SK-N-SH (cell line): ENCODE measurements around the gene ZNF133. TPM values are rescaled to one million over a fixed set of nuclear protein-coding genes. Genes with fewer than 3 reads are reported as not detected.

Source experiments
- CTCF ChIA-PET: fragments of 300-600, 350-600 bp; formaldehyde crosslinking; extraction: SDS; loops from one replicate; lab custom pipeline; 2021; lab: Yijun Ruan, JAX
- POLR2A ChIA-PET: fragments of 350-600 bp; sonication (Branson Sonifier 250); formaldehyde crosslinking; extraction: SDS; loops from one replicate; lab custom pipeline; 2020; ENCODE audit warnings: antibody characterized with exemption, inconsistent platforms; lab: Yijun Ruan, JAX
- DNase-seq: peaks from one replicate; pipeline ENCODE4 v3.0.0; 2012
- H2AFZ ChIP-seq: fragments of 200-600 bp; sonication (generic); 2 replicates; pipeline ENCODE4 v1.8.1; 2016; ENCODE audit warnings: antibody characterized with exemption, mild to moderate bottlenecking, low read depth
- H3F3A ChIP-seq: fragments of 200-600 bp; sonication (generic); replicated peaks from 2 replicates; pipeline ENCODE3; 2016; ENCODE audit warnings: antibody characterized with exemption, mild to moderate bottlenecking; ENCODE audit not compliant: insufficient read depth
- H3K27ac ChIP-seq, 2 experiments: fragments of 200-500 bp in 1 of 2; fragments of 200-600 bp in 1 of 2; sonication (Bioruptor generic) in 1 of 2; sonication (generic), shearing (Covaris generic) in 1 of 2; 2 replicates each; pipeline versions ENCODE4 v1.5.1 to v1.6.1; 2014 to 2016; ENCODE audit warnings: low read depth in 2 of 2, inconsistent platforms in 1 of 2, low read length in 1 of 2, mild to moderate bottlenecking in 1 of 2, mixed read lengths in 1 of 2
- H3K27me3 ChIP-seq: fragments of 200-600 bp; sonication (generic), shearing (Covaris generic); 2 replicates; pipeline ENCODE4 v1.6.1; 2016; ENCODE audit warnings: mixed run types; ENCODE audit not compliant: insufficient read depth
- H3K36me3 ChIP-seq, 2 experiments: fragments of 200-500 bp in 1 of 2; fragments of 200-600 bp in 1 of 2; sonication (Bioruptor generic) in 1 of 2; sonication (generic) in 1 of 2; replicated peaks in 1 of 2; 2 replicates each; pipeline versions ENCODE3 to v1.5.1; 2014 to 2016; ENCODE audit warnings: low read length in 1 of 2, mild to moderate bottlenecking in 1 of 2; ENCODE audit not compliant: insufficient read depth in 2 of 2, control insufficient read depth in 1 of 2
- H3K4me1 ChIP-seq, 2 experiments: fragments of 200-500 bp in 1 of 2; fragments of 200-600 bp in 1 of 2; sonication (Bioruptor generic) in 1 of 2; sonication (generic), shearing (Covaris generic) in 1 of 2; 2 replicates each; pipeline versions ENCODE4 v1.5.1 to v1.6.1; 2014 to 2016; ENCODE audit warnings: low read depth in 1 of 2, low read length in 1 of 2, mixed run types in 1 of 2; ENCODE audit not compliant: insufficient read depth in 2 of 2, control insufficient read depth in 1 of 2
- H3K4me2 ChIP-seq: fragments of 200-600 bp; sonication (generic), shearing (Covaris generic); 2 replicates; pipeline ENCODE4 v1.6.1; 2017; ENCODE audit warnings: mixed run types
- H3K4me3 ChIP-seq, 2 experiments: fragments of 200-500 bp in 1 of 2; fragments of 200-600 bp in 1 of 2; sonication (Bioruptor generic) in 1 of 2; sonication (generic), shearing (Covaris generic) in 1 of 2; 2 replicates each; pipeline versions ENCODE4 v1.5.1 to v1.8.1; 2014 to 2016; ENCODE audit warnings: low read depth in 2 of 2, inconsistent platforms in 1 of 2, low read length in 1 of 2, mild to moderate bottlenecking in 1 of 2, mixed read lengths in 1 of 2, moderate library complexity in 1 of 2
- H3K79me2 ChIP-seq: fragments of 200-600 bp; sonication (generic); 2 replicates; pipeline ENCODE4 v1.8.1; 2017; ENCODE audit warnings: mild to moderate bottlenecking; ENCODE audit not compliant: insufficient read depth
- H3K9ac ChIP-seq: fragments of 200-600 bp; sonication (generic); 2 replicates; pipeline ENCODE4 v1.6.1; 2017; ENCODE audit warnings: mixed run types
- H3K9me2 ChIP-seq: fragments of 200-600 bp; sonication (generic); 2 replicates; pipeline ENCODE4 v1.6.1; 2017; ENCODE audit warnings: mixed run types
- H3K9me3 ChIP-seq: fragments of 200-600 bp; sonication (generic); 2 replicates; pipeline ENCODE4 v1.6.1; 2017; ENCODE audit warnings: mixed run types, mild to moderate bottlenecking, moderate library complexity
- H4K20me1 ChIP-seq: fragments of 200-600 bp; sonication (generic); 2 replicates; pipeline ENCODE4 v1.6.1; 2017; ENCODE audit warnings: mild to moderate bottlenecking, mixed run types; ENCODE audit not compliant: insufficient read depth
- CHD2 ChIP-seq: fragments of 150-350 bp; IDR thresholded peaks from 2 replicates; pipeline ENCODE4 v1.6.1; 2018; ENCODE audit warnings: low read length; ENCODE audit not compliant: partially characterized antibody
- FOXJ3 ChIP-seq: sonication (generic); formaldehyde crosslinking; IDR thresholded peaks from 2 replicates; pipeline ENCODE4 v1.5.1; 2020; ENCODE audit warnings: mild to moderate bottlenecking, missing genetic modification reagents
- FOXM1 ChIP-seq: IDR thresholded peaks from 2 replicates; pipeline ENCODE4 v1.4.0; 2012; ENCODE audit warnings: low read depth, mild to moderate bottlenecking
- GABPA ChIP-seq: IDR thresholded peaks from 2 replicates; pipeline ENCODE4 v1.4.0; 2012; ENCODE audit warnings: low read depth, mild to moderate bottlenecking
- NFIC ChIP-seq: IDR thresholded peaks from 2 replicates; pipeline ENCODE4 v1.4.0; 2012; ENCODE audit warnings: borderline replicate concordance
- POLR2AphosphoS5 ChIP-seq: IDR thresholded peaks from 2 replicates; pipeline ENCODE4 v1.6.1; 2012; ENCODE audit warnings: low read depth, low read length
- RCOR1 ChIP-seq: fragments of 150-350 bp; IDR thresholded peaks from 2 replicates; pipeline ENCODE4 v1.6.1; 2017; ENCODE audit warnings: antibody characterized with exemption, low read length
- SIN3A ChIP-seq: IDR thresholded peaks from 2 replicates; pipeline ENCODE4 v1.6.1; 2012; ENCODE audit warnings: low read depth, mild to moderate bottlenecking, low read length, moderate library complexity, borderline replicate concordance
- SMC3 ChIP-seq: IDR thresholded peaks from 2 replicates; pipeline ENCODE4 v1.6.1; 2012; ENCODE audit warnings: low read depth, low read length, improper control_type of control experiment
- TAF1 ChIP-seq: IDR thresholded peaks from 2 replicates; pipeline ENCODE4 v1.6.1; 2012; ENCODE audit warnings: low read depth, mild to moderate bottlenecking, low read length, moderate library complexity, borderline replicate concordance
- TCF12 ChIP-seq: IDR thresholded peaks from 2 replicates; pipeline ENCODE4 v1.4.0; 2012
- TEAD4 ChIP-seq: IDR thresholded peaks from 2 replicates; pipeline ENCODE4 v1.4.0; 2012; ENCODE audit warnings: mild to moderate bottlenecking, borderline replicate concordance; ENCODE audit not compliant: insufficient read depth
- YY1 ChIP-seq: IDR thresholded peaks from 2 replicates; pipeline ENCODE4 v1.4.0; 2012; ENCODE audit warnings: low read depth, mild to moderate bottlenecking
- WGBS: methylation state at CpG from one replicate; pipeline ENCODE4 v1.1.6; 2017; ENCODE audit warnings: low lambda C conversion rate; 5-methylcytosine and 5-hydroxymethylcytosine counted together
- polyA plus RNA-seq, 3 experiments: library from polyadenylated mRNA; depleted of rRNA; stranded (reverse); fragments of >200 nt; gene quantifications; 2 replicates each; pipeline ENCODE4 v1.2.3, GENCODE V29; 2012
- TF ChIP-seq, protein P1 (sequence below): IDR thresholded peaks from 2 replicates; pipeline ENCODE4 v1.4.0; 2012; ENCODE audit warnings: low read depth, borderline replicate concordance
- TF ChIP-seq, protein P2 (sequence below): IDR thresholded peaks from 2 replicates; pipeline ENCODE4 v1.4.0; 2012; ENCODE audit warnings: low read depth
- TF ChIP-seq, protein P3 (sequence below): fragments of 200-600 bp; sonication (generic); IDR thresholded peaks from 2 replicates; pipeline ENCODE4 v1.6.1; 2017; ENCODE audit warnings: antibody characterized with exemption, mild to moderate bottlenecking, moderate library complexity
- TF ChIP-seq, protein P4 (sequence below): fragments of 150-350 bp; IDR thresholded peaks from 2 replicates; pipeline ENCODE4 v1.6.1; 2017; ENCODE audit warnings: antibody characterized with exemption, low read length, low read depth, borderline replicate concordance
- TF ChIP-seq, protein P5 (sequence below): IDR thresholded peaks from 2 replicates; pipeline ENCODE4 v1.4.0; 2012; ENCODE audit warnings: low read depth, borderline replicate concordance

ZNF133 gene
- polyA plus RNA-seq, 1 of the 3 experiments (the other 2 are of a cell fraction): 15.5 TPM

DNA sequence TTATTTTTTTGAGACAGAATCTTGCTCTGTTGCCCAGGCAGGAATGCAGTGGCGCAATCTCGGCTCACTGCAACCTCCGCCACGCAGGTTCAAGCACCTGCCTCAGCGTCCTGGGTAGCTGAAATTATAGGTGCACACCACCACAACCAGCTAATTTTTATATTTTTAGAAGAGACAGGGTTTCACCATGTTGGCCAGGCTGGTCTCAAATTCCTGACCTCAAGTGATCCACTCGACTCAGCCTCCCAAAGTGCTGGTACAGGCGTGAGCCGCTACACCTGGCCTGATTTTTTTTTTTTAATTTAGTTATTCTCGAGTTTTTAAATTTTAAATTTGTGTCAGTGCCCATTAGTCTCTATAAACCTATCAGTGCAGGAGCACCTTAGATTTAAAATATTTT, 24.4 kb downstream of the ZNF133 start:
- no peaks in the 10 kb centered on the region for H3F3A ChIP-seq
- no peaks in the 10 kb centered on the region for H3K79me2 ChIP-seq
- TF ChIP-seq SMC3 (no peak), TEAD4 (no peak), NFIC (no peak), SIN3A (no peak), FOXJ3 (no peak), CHD2 (no peak), RCOR1 (no peak), TAF1 (no peak), GABPA (no peak), TCF12 (no peak), FOXM1 (no peak), POLR2AphosphoS5 (no peak), YY1 (no peak)
- TF ChIP-seq, protein P1, sequence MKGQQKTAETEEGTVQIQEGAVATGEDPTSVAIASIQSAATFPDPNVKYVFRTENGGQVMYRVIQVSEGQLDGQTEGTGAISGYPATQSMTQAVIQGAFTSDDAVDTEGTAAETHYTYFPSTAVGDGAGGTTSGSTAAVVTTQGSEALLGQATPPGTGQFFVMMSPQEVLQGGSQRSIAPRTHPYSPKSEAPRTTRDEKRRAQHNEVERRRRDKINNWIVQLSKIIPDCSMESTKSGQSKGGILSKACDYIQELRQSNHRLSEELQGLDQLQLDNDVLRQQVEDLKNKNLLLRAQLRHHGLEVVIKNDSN: no peak
- TF ChIP-seq, protein P2, sequence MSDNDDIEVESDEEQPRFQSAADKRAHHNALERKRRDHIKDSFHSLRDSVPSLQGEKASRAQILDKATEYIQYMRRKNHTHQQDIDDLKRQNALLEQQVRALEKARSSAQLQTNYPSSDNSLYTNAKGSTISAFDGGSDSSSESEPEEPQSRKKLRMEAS: no peak
- TF ChIP-seq, protein P3, sequence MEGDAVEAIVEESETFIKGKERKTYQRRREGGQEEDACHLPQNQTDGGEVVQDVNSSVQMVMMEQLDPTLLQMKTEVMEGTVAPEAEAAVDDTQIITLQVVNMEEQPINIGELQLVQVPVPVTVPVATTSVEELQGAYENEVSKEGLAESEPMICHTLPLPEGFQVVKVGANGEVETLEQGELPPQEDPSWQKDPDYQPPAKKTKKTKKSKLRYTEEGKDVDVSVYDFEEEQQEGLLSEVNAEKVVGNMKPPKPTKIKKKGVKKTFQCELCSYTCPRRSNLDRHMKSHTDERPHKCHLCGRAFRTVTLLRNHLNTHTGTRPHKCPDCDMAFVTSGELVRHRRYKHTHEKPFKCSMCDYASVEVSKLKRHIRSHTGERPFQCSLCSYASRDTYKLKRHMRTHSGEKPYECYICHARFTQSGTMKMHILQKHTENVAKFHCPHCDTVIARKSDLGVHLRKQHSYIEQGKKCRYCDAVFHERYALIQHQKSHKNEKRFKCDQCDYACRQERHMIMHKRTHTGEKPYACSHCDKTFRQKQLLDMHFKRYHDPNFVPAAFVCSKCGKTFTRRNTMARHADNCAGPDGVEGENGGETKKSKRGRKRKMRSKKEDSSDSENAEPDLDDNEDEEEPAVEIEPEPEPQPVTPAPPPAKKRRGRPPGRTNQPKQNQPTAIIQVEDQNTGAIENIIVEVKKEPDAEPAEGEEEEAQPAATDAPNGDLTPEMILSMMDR: no peak
- TF ChIP-seq, protein P4, sequence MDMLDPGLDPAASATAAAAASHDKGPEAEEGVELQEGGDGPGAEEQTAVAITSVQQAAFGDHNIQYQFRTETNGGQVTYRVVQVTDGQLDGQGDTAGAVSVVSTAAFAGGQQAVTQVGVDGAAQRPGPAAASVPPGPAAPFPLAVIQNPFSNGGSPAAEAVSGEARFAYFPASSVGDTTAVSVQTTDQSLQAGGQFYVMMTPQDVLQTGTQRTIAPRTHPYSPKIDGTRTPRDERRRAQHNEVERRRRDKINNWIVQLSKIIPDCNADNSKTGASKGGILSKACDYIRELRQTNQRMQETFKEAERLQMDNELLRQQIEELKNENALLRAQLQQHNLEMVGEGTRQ: no peak
- TF ChIP-seq, protein P5, sequence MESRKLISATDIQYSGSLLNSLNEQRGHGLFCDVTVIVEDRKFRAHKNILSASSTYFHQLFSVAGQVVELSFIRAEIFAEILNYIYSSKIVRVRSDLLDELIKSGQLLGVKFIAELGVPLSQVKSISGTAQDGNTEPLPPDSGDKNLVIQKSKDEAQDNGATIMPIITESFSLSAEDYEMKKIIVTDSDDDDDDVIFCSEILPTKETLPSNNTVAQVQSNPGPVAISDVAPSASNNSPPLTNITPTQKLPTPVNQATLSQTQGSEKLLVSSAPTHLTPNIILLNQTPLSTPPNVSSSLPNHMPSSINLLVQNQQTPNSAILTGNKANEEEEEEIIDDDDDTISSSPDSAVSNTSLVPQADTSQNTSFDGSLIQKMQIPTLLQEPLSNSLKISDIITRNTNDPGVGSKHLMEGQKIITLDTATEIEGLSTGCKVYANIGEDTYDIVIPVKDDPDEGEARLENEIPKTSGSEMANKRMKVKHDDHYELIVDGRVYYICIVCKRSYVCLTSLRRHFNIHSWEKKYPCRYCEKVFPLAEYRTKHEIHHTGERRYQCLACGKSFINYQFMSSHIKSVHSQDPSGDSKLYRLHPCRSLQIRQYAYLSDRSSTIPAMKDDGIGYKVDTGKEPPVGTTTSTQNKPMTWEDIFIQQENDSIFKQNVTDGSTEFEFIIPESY: no peak
- no peaks in the 10 kb centered on the region for H3K9me2 ChIP-seq
- peaks cover 20 to 60% of the 10 kb centered on the region in 2 experiments for H3K36me3 ChIP-seq
- H3K4me1 ChIP-seq: no peaks in the 10 kb centered on the region
- no peak overlapping the region for H3K4me3 ChIP-seq
- no peaks in the 10 kb centered on the region for H4K20me1 ChIP-seq
- ChIA-PET POLR2A (no interaction called here), CTCF (interaction anchor here (2.3 kb wide), 1 partner anchor 24 kb away, joined by 6 read pairs; the partner anchor contains the start of gene ZNF133)
- no peak overlapping the region for H3K4me2 ChIP-seq
- no peak overlapping the region for H2AFZ ChIP-seq
- no peaks in the 10 kb centered on the region for H3K9me3 ChIP-seq
- WGBS: 93% methylated on average over 9 of the region's 9 CpGs
- H3K27me3 ChIP-seq: no peaks in the 10 kb centered on the region
- no peak for DNase-seq
- H3K9ac ChIP-seq: no peak overlapping the region
- no peak overlapping the region for H3K27ac ChIP-seq
